Stimulated activated CD8-positive, alpha-beta memory T cell treated with anti-CD3 and anti-CD28 coated beads, Interleukin-15, amount 100 ng/mL, for 48 hours (primary cell): Measurements from ENCODE around the gene TNC.

Experiments
- DNase-seq, 2 donors: peaks; one replicate each; pipeline ENCODE4 v3.0.0-alpha.2; 2020; ENCODE audit warnings: low read depth in 2 of 2

The TNC gene

GRCh38 chr9:115046824-115047223 lies 71.1 kb downstream of the TNC start:
- DNase-seq = no peak

- no peak for DNase-seq
Measured at GRCh38 chr9:115046199-115046598, 71.8 kb downstream of the TNC start.

GRCh38 chr9:115043632-115044031 lies 74.3 kb downstream of the TNC start:
- no peak for DNase-seq

DNA sequence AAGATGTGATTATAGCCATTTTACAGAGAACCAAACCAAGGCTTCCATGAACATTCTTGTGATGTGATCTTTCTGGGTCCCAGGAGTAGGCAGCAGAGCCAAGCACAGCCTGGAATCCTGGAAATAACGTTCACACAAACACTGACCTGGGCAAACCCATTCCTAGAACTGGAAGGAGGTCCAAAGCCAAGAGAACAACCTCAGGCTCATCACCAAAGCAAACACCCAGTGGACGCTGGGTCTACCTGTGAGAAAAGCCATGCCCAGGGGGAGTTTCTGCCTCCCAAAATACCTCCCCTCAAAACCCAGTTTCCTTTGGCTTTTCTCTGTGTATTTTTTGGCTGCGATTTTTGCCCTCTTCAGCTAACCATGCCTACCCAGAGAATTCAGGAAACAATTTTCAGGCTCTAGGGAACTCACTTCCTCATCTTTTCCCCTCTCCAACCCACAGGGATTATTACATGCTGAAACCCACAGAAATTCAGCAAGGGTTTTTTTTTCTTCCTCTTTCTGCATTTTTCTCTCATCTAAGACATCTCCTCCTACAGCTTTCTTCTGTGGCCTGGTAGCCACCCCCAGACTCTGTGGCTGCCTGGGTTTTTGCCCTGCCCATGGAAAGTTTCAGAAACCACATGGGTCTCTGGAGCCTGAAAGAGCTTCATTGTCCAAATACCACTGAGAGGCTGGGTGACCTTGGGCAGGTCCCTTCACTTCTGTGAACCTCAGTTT lies 75.0 kb downstream of the TNC start:
- DNase-seq = peak; percentile 34 to 39

DNA sequence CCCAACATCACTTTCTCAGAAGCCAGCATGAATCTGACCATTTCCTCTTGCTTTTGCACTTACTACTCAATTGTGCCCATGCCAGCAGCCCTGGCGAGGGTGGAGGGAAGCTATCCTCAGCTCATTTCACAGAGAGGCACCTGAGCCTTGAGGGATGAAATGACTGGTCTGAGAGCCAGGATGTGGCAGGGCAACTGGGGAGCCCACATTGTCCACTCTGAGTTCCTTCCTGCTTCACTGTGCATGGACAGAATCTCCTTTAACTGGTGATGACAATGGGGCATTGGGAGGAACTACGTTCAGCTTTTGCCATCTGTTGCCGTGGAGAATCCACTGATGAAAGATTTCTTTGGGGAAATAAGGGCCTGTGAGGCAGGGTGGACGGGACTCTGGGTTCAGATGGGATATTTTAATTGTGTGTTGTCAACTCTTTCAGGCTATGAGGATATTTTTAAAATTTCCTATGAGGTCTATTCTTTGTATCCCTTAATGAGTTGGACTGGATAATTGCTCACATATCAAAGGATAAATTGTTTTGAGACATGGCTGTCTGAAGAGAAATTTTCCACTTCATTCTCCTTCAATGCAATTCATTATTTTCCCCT lies 78.3 kb downstream of the TNC start:
- no peak for DNase-seq

- no peak for DNase-seq
Measured at GRCh38 chr9:115038178-115038577, 79.8 kb downstream of the TNC start.

- DNase-seq = no peak
Measured at GRCh38 chr9:115036691-115037090, 81.3 kb downstream of the TNC start.

DNA sequence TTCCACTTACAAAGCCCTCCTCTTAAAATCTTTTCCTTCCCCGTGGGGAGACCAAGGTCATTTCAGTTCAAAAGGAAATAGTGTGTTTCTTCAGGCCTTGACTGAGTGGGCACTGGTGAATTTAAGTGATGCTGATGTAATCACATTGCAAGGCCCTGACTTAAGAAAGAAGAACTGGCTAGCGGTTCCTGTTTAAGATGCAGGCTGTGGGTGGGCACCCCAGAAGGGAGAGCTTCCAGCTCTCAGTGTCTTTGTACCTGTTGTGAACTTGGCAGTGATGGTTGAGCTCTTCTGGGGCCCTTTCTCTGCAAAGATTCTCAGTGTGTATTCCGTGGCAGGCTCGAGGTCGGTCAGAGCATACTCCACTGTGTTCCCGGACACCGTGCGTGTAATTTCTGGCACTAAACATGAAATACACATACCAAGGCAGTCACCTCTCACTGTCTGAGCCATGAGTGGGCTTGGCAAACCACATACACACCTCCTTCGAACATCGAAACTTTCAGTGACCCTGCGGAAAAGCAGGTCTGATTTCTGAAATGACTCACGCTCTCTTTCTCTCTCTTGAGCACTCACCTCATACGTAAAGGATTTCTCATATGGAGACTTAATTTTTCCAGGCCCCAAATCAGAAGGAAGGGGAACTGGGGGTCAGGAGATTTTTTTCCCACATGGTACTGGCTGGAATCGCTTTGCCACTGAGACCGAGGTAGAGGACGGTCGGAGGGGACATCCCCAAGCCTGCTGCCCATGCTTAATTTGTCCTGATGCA lies 81.9 kb downstream of the TNC start:
- peak; percentile 49 to 63 for DNase-seq

GRCh38 chr9:115034801-115035200 lies 83.2 kb downstream of the TNC start:
- DNase-seq = no peak

DNA sequence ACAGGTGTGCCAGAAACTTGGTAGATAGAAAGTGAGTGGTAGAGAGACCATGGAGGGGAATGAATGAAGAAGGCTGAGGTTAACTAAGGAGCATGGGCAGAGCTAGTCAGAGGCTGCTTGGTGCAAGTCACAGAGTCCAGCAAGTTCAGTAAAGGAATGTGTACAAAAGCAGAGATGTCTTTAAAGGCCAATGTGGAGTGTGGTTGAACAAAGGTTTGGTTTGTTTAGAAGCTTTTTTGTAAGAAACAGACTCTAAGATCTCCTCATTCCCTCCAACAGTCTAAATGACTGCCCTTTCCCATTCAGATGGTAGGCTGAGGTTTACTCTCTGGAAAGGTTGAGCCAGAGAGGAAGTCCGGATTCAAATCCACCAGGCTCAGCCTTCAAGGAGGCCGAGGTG lies 84.2 kb downstream of the TNC start:
- DNase-seq = no peak

- DNase-seq = no peak
Measured at GRCh38 chr9:115032296-115032695, 85.7 kb downstream of the TNC start.

- DNase-seq = no peak
Measured at GRCh38 chr9:115030006-115030405, 88.0 kb downstream of the TNC start.

DNA sequence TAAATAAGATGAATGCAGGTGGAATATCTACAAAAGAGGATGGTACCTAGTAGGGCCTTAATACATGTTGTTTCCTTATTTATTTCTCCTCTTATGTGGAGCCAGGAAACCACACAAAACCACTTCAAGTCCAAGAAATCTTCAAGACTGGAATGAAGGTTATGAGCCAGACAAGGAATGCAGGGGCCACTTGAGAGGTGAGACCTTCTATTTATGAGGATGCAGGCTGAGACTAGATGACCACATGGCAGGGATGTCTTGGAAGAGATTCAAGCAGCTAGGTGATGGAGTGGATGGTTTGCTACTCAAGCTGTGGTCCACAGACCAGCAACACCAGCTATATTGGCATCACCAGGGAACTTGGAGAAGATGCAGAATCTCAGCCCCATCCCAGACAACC lies 92.2 kb downstream of the TNC start:
- no peak for DNase-seq

- DNase-seq = no peak
Measured at GRCh38 chr9:115024925-115025535, 92.9 kb downstream of the TNC start.

DNA sequence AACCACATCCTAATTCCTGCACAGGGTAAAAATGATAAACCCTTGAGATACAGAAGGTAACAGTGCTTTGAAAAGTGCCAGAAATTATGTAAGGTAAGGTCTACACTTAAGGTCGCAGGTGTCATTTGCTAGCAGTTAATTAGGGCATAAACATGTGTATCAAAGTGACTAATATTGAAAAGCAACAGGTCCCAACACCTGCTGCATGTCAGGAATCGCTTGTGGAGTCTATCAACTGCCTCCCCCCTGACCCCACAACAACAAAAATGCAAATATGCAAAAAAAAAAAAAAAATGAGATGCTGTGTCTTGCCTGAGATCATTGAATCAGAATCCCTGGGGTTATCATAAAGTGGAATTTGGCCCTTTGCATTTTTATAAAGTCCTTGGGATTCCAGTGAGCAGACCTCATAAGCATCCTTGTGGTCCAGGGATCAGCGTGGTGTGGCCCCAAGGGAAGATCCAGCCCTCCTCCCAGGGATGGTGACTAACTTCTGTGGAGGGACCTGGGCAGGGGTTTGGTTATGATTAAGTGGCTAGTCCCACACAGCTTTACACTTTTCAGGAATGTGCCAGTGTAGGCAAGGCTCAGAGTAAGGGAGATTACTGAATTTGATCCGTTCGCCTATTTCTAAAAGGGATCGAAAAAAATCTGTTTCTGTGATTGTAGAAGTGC lies 95.1 kb downstream of the TNC start:
- DNase-seq = no peak

DNA sequence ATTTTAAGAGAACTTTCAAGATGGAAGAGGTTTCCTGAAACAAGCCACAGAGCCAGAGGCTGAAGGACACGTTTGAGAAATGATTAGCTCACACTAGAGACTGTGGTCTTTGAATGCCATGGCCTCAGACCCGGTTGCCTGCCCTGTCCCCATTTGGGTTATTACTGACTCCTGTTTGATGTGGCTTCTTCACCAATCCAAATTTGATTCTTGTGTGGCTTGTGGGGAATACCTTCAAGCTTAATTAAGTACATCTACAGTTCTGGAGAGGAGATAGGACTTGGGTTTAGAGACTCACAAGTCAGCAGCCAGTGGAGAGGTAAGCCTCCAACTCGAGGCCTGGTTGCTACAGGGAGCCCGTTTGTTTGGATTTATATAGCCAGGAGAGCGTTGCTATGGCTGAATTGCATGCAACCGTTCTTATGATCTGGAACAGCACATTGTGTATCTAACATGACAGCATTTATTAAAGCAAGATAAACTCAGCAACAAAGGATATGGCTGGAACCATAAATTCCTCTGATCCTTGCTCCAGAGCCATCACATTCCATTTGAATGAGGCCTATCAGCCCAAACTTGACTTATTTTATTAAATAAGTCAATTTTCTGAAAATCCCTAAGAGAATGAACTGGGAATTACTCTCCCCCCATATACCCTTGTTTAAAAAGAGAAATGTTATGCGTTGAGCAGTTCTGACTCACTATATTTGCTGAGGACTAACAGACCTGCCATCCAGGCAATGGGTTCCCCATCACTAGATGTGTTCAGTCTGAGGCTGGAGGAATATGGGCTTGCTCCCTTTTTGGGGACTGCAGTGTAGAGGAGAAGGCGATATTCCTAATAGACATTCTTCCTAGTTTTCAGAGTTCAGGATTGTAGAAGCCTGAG lies 99.2 kb downstream of the TNC start:
- no peak for DNase-seq

DNA sequence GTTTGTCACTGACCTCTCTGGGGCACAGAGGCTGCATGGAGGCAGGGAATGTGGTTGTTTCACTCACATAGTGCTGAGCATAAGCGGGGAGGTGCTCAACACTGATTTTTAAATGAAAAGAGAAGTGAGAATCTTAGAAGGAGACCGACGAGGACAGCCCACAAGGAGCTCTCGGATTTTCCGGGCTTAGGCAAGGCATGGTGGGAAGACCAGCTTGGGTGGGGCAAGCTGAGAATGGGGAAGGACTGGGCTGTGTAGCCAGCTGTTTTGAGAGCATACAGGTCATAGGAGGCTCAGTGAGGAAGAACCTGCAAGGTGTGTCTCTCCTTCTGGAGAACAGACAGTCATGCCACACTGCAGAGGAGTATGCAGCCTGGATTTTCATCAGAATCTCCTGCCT lies 101.6 kb downstream of the TNC start:
- no peak for DNase-seq

DNA sequence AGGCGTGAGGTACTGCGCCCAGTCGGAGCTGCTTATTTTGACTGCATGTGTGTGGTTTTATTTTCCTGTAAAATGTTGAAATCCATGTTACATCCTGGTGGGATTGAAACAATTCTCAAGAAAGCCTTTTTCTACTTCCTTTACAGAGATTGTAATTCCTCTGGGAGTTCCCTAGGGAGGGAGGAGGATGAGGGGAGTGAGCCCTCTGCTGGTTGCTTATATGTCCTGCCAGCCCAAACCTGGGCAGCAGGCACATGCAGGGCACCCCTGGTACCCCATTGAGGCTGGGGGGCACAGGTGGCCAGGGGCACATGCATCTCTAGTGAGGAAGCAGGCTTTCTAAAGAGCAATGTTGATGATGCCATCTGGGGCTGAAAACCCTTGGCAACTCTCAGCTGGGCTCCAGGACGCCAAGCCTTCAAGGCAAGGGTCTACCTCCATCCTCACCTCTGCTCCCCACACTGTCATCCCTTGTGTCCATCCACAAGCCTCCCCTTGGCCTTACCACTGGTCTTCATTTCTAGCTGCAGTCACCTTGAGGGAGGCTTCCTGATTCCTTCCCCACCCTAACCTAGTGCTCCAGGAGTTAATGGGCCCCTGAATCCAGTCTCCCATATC lies 102.8 kb downstream of the TNC start:
- DNase-seq = no peak

GRCh38 chr9:115014438-115014837 lies 103.5 kb downstream of the TNC start:
- DNase-seq = no peak

GRCh38 chr9:115013998-115014397 lies 104.0 kb downstream of the TNC start:
- DNase-seq = peak; percentile 57 to 59

GRCh38 chr9:115012486-115012885 lies 105.5 kb downstream of the TNC start:
- no peak for DNase-seq
